Caco-2 (cell line): Measurements from ENCODE around the gene RXFP3. TPM values are rescaled to one million over a fixed set of nuclear protein-coding genes. Genes with fewer than 3 reads are reported as not detected.

ENCODE experiments used
- BruUV-seq: library from RNA; stranded (reverse); fragments of 400-500 nt; replicated peaks from 2 replicates; lab custom pipeline; 2021; lab: Mats Ljungman, UMichigan
- CTCF ChIA-PET: fragments of 300-600 bp; sonication (Branson Sonifier 250); formaldehyde crosslinking; loops from one replicate; lab custom pipeline; 2022; ENCODE audit warnings: antibody characterized with exemption; lab: Charles Lee
- POLR2A ChIA-PET: fragments of 300-600 bp; sonication (Branson Sonifier 250); formaldehyde crosslinking; loops from one replicate; lab custom pipeline; 2022; ENCODE audit warnings: antibody characterized with exemption; lab: Charles Lee
- DNase-seq, 2 experiments: peaks; one replicate each; pipeline versions ENCODE4 v3.0.0 to v3.0.0-alpha.2; 2020 to 2022
- H3K27me3 ChIP-seq: replicated peaks from 2 replicates; pipeline ENCODE4 v1.6.0; 2011; ENCODE audit warnings: low read length; ENCODE audit not compliant: control insufficient read depth, insufficient read depth
- H3K36me3 ChIP-seq: 2 replicates; pipeline ENCODE4 v1.5.1; 2011; ENCODE audit warnings: low read length; ENCODE audit not compliant: control insufficient read depth, insufficient read depth
- H3K4me1 ChIP-seq: fragments of 250-450 bp; sonication (Bioruptor Pico); 2 replicates; pipeline ENCODE4 v1.5.1; 2020; ENCODE audit warnings: mild to moderate bottlenecking
- H3K4me3 ChIP-seq: 2 replicates; pipeline ENCODE4 v1.5.1; 2011; ENCODE audit warnings: low read depth, mild to moderate bottlenecking, control low read depth, low read length
- H3K9me3 ChIP-seq: fragments of 250-450 bp; sonication (Bioruptor Pico); 2 replicates; pipeline ENCODE4 v1.5.1; 2020; ENCODE audit warnings: mild to moderate bottlenecking, moderate library complexity
- H3K27ac Mint-ChIP-seq: one replicate; pipeline ENCODE4 v1.8.0; 2022; ENCODE audit warnings: mixed read lengths; ENCODE audit not compliant: unreplicated experiment
- H3K27me3 Mint-ChIP-seq: one replicate; pipeline ENCODE4 v1.8.0; 2022; ENCODE audit warnings: mixed read lengths; ENCODE audit not compliant: insufficient read depth, unreplicated experiment
- H3K36me3 Mint-ChIP-seq: one replicate; pipeline ENCODE4 v1.8.0; 2022; ENCODE audit warnings: mild to moderate bottlenecking, mixed read lengths; ENCODE audit not compliant: insufficient read depth, unreplicated experiment
- H3K4me1 Mint-ChIP-seq: one replicate; pipeline ENCODE4 v1.8.0; 2022; ENCODE audit warnings: low read depth, mixed read lengths; ENCODE audit not compliant: unreplicated experiment
- H3K4me3 Mint-ChIP-seq: one replicate; pipeline ENCODE4 v1.8.0; 2022; ENCODE audit warnings: mild to moderate bottlenecking, moderate library complexity, mixed read lengths; ENCODE audit not compliant: unreplicated experiment
- H3K9me3 Mint-ChIP-seq: one replicate; pipeline ENCODE4 v1.8.0; 2022; ENCODE audit warnings: mixed read lengths; ENCODE audit not compliant: unreplicated experiment
- intact Hi-C: fragments of 100-400 bp; cut with micrococcal nuclease; formaldehyde crosslinking; loops from one replicate; pipeline ENCODE4 v1.10.0; 2022; ENCODE audit not compliant: unreplicated experiment
- total RNA-seq: library from RNA; stranded (reverse); gene quantifications from 2 replicates; pipeline ENCODE4 v1.2.3, GENCODE V29; 2022
- TF ChIP-seq, protein P1 (sequence below), 2 experiments: fragments of 200-600 bp in 1 of 2; IDR thresholded peaks; 1 replicate in 1 of 2; 2 replicates in 1 of 2; pipeline versions ENCODE4 v1.5.1 to v1.8.0; 2011 to 2022; ENCODE audit warnings: antibody characterized with exemption in 1 of 2, control low read depth in 1 of 2, inconsistent platforms in 1 of 2, low read depth in 1 of 2, low read length in 1 of 2, mild to moderate bottlenecking in 1 of 2, moderate library complexity in 1 of 2; ENCODE audit not compliant: insufficient read depth in 1 of 2, severe bottlenecking in 1 of 2, unreplicated experiment in 1 of 2

The RXFP3 gene
- total RNA-seq, 1 experiment from 2014 or later, result not detected

GRCh38 chr5:33938507-33938796, 2.3 kb downstream of the RXFP3 start:
- no peaks in the 10 kb centered on the region for H3K9me3 Mint-ChIP-seq
- H3K36me3 ChIP-seq, result no peaks in the 10 kb centered on the region
- H3K4me1 ChIP-seq, result no peaks in the 10 kb centered on the region
- BruUV-seq, result no TSS peak
- POLR2A ChIA-PET, result no interaction called here
- TF ChIP-seq, protein P1, sequence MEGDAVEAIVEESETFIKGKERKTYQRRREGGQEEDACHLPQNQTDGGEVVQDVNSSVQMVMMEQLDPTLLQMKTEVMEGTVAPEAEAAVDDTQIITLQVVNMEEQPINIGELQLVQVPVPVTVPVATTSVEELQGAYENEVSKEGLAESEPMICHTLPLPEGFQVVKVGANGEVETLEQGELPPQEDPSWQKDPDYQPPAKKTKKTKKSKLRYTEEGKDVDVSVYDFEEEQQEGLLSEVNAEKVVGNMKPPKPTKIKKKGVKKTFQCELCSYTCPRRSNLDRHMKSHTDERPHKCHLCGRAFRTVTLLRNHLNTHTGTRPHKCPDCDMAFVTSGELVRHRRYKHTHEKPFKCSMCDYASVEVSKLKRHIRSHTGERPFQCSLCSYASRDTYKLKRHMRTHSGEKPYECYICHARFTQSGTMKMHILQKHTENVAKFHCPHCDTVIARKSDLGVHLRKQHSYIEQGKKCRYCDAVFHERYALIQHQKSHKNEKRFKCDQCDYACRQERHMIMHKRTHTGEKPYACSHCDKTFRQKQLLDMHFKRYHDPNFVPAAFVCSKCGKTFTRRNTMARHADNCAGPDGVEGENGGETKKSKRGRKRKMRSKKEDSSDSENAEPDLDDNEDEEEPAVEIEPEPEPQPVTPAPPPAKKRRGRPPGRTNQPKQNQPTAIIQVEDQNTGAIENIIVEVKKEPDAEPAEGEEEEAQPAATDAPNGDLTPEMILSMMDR (IDR thresholded peaks at IDR 0.05; ENCODE audit: insufficient read depth in 1 of 2, low read depth in 1 of 2, low read length in 1 of 2, severe bottlenecking in 1 of 2, unreplicated experiment in 1 of 2), result no peak
- intact Hi-C loops, result loop anchor here (10.0 kb wide), 1 partner anchor 204 kb away; no protein-coding TSS in a partner anchor
- peaks cover 11% of the 10 kb centered on the region for H3K27me3 Mint-ChIP-seq
- no peaks in the 10 kb centered on the region for H3K9me3 ChIP-seq
- no peak overlapping the region for H3K27ac Mint-ChIP-seq
- H3K27me3 ChIP-seq, result no peaks in the 10 kb centered on the region
- H3K4me1 Mint-ChIP-seq, result no peaks in the 10 kb centered on the region
- H3K4me3 Mint-ChIP-seq, result no peak overlapping the region
- DNase-seq, result no peak
- no peaks in the 10 kb centered on the region for H3K36me3 Mint-ChIP-seq
- no peak overlapping the region for H3K4me3 ChIP-seq
- CTCF ChIA-PET, result no interaction called here

DNA sequence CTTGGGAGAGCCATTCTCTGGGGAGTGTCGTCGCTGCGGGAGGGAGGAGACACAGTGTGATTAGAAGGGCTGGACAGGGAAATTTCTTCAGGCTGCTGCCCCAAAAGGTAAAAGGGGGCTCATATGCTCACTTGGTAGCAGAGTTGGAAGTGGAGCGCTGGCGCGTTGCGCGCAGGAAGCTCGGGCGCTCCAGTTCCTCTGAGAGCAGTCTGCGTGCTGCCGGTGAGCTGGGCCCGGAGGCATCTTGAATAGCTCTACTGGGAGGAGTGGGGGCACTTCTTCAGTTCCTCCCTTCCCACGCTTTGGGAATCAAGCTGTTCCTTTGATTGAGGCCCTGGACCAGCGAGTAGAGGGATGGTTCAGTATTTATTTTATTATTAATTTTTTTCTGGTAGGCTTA, 2.7 kb downstream of the RXFP3 start:
- no peaks in the 10 kb centered on the region for H3K36me3 ChIP-seq
- H3K9me3 Mint-ChIP-seq, result no peaks in the 10 kb centered on the region
- DNase-seq, result no peak
- ChIA-PET POLR2A (no interaction called here), CTCF (no interaction called here)
- no peaks in the 10 kb centered on the region for H3K36me3 Mint-ChIP-seq
- no peaks in the 10 kb centered on the region for H3K4me1 ChIP-seq
- H3K9me3 ChIP-seq, result no peaks in the 10 kb centered on the region
- no peaks in the 10 kb centered on the region for H3K4me1 Mint-ChIP-seq
- peaks cover 12% of the 10 kb centered on the region for H3K27me3 Mint-ChIP-seq
- TF ChIP-seq, protein P1 (IDR thresholded peaks at IDR 0.05; ENCODE audit: insufficient read depth in 1 of 2, low read depth in 1 of 2, low read length in 1 of 2, severe bottlenecking in 1 of 2, unreplicated experiment in 1 of 2), result no peak
- no peaks in the 10 kb centered on the region for H3K27me3 ChIP-seq
- H3K27ac Mint-ChIP-seq, result no peak overlapping the region
- no peak overlapping the region for H3K4me3 ChIP-seq
- BruUV-seq, result no TSS peak
- H3K4me3 Mint-ChIP-seq, result no peak overlapping the region
- intact Hi-C loops, result loop anchor here (10.0 kb wide), 1 partner anchor 204 kb away; no protein-coding TSS in a partner anchor

DNA sequence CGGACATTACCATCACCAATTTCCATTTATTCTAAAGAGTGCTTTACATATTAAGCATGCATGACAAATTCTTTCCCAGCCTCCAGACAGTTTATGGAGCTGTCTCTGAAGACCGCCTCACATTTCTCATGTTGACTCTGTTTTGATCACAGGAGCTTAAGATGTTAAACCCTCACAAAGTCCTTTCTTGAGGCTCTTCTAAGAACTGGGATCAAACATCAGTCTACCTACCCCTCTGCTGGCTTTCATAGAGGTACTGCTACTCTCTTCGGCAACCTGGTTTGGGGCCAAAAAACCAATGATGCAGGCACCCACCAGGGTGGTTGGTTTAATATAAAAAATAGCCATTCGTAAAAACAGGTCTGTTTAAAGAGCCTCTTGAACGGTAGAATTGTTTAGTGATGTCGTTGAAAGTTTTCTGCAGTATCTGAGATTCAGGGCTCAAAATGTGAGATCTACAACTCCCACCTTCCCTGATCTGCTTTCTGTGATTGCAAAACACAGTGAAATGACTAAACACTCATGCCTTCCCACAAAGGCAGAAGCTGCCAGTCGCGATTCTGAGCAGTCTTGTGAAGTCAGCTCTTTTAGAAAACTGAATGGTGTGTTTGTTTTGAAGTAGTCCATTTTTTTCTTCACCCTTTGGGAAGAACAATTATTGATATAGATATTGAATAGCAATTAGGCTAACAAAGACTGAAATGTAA, 3.5 kb downstream of the RXFP3 start:
- peaks cover 12% of the 10 kb centered on the region for H3K27me3 Mint-ChIP-seq
- no peaks in the 10 kb centered on the region for H3K9me3 Mint-ChIP-seq
- no peak overlapping the region for H3K4me3 Mint-ChIP-seq
- Histone ChIP-seq H3K27me3 (no peaks in the 10 kb centered on the region), H3K4me1 (no peaks in the 10 kb centered on the region), H3K36me3 (no peaks in the 10 kb centered on the region), H3K9me3 (no peaks in the 10 kb centered on the region), H3K4me3 (no peak overlapping the region)
- ChIA-PET POLR2A (no interaction called here), CTCF (no interaction called here)
- intact Hi-C loops, result loop anchor here (10.0 kb wide), 1 partner anchor 205 kb away; no protein-coding TSS in a partner anchor
- H3K36me3 Mint-ChIP-seq, result no peaks in the 10 kb centered on the region
- H3K27ac Mint-ChIP-seq, result no peak overlapping the region
- no peaks in the 10 kb centered on the region for H3K4me1 Mint-ChIP-seq
- no peak for DNase-seq
- BruUV-seq, result no TSS peak
- TF ChIP-seq, protein P1 (IDR thresholded peaks at IDR 0.05; ENCODE audit: insufficient read depth in 1 of 2, low read depth in 1 of 2, low read length in 1 of 2, severe bottlenecking in 1 of 2, unreplicated experiment in 1 of 2), result no peak
